Eye (tissue), 1 donor: ENCODE data around the gene SNTG2.

Experiments
- DNase-seq: peaks from one replicate; pipeline ENCODE4 v3.0.0-alpha.2; 2015

SNTG2 gene

DNA sequence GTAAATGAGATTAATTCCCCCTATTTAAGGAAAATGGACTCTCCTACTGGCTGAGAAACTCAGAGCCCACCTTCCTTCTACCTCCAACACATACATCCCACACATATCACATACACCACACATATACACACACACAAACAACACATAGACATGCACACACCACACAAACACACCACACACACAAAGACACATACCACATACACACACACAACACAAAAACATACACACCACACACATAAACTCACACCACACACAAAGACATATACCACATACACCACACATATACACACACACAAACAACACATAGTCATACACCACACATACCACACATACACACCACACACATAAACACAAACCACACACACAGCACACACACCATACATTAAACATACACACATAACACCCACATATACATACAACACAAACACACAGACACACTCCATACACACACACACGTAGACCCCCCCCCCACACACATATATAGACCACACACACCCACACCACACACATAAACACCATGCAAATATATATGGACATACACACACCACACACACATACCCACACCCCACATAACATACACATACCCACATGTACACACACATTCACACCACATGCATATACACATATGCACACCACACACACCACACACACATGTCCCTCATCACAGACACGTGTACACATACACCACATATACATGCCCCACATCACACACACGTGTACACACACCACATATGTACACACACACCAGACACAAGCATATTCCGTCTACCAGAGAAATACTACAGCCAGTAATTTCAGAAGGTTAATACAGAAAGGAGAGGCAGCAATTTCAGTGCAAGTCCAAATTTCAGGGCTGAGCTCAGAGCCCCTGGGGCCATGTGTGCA lies 204.3 kb downstream of the SNTG2 start:
- DNase-seq, result no peak

DNA sequence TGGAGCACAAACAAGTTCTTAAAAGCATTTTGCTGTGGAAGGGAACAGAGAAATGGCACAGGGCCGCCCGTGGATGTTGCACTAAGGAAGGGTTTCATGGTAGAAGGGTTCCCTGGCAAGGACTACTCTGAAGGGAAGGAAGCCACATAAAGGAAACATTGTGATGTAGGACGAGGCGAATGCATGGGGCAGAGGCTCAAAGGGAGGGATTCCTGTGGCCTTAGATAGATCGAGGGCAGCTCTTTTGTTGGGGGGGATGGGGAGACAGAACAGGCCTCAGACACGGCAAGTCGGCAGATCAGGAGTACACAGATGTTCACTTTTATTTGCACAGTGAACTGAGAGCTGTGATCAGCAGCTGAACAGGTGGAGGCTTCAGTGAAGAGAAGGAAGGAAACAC lies 205.4 kb downstream of the SNTG2 start:
- DNase-seq, result no peak

DNA sequence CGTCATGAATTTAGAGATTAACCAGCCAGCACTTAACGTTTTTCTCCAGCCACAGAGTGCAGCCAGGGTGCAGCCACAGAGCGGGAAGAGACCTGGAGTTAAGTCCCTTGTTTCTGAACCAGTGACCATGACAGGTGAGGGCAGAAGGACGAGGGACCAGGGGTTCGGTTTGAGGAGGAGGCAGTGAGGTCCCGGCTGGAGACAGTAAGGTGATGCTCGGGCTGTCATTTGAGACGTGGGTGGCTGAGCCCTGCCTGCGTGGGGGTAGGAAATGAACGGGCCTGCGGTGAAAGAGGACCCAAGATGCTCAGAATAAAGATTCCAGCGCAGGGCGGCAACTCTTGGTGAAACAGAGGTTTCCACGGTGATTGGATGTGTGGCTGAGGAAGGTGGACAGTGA lies 205.9 kb downstream of the SNTG2 start:
- DNase-seq, result no peak

DNA sequence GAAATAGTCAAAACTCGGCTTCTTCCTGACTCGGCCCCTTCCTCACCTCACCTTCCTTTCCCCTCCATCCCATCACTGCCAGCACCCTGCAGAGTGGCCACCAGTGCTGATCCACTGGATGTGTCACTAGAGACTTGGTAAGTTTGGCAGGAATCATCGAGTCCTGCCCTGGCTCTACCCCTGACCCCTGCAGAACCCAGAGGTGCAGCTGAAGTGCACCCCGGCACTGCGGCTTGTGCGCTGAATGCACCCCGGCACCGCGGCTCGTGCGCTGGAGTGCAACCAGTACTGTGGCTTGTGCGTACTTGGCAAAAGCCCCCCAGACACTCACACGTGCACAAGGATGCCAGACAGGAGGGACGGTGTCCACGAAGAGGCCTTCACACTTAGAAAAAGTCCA lies 206.5 kb downstream of the SNTG2 start:
- no peak for DNase-seq

DNA sequence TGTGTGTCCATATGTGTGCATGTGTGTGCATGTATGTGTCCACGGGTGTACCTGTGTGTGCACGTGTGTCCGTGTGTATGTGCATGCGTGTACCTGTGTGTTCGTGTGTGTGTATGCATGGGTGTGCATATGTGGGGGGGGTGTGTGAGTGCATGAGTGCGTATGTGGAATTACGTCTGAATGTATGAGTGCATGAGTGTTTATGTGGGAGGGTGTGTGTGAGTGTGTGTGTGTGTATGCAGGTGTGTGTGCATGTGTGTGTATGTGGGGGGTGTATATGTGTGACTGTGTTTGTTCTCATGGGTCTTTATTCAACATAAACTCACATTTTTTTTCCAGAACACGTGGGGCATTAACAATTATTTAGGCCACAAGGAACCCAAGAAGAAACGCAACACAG lies 208.4 kb downstream of the SNTG2 start:
- no peak for DNase-seq

DNA sequence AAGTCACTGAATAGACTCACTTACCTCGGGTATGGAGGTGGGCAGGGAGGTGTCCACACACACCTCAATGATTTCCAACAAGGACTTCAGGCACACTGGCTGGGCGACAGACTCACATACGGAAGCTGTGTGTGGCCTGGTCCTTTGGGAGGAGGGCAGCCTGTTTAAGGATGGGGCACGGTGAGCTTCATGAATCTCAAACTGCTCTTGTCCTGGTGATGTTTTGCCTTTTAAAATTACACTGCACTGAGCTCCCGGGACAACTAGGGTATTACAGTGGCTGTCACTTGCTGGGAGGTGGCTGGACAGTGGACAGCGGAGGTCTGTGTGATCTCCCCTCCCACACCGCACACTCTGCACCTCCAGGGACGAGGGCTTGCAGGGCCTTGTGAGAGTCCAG lies 211.6 kb downstream of the SNTG2 start:
- no peak for DNase-seq

DNA sequence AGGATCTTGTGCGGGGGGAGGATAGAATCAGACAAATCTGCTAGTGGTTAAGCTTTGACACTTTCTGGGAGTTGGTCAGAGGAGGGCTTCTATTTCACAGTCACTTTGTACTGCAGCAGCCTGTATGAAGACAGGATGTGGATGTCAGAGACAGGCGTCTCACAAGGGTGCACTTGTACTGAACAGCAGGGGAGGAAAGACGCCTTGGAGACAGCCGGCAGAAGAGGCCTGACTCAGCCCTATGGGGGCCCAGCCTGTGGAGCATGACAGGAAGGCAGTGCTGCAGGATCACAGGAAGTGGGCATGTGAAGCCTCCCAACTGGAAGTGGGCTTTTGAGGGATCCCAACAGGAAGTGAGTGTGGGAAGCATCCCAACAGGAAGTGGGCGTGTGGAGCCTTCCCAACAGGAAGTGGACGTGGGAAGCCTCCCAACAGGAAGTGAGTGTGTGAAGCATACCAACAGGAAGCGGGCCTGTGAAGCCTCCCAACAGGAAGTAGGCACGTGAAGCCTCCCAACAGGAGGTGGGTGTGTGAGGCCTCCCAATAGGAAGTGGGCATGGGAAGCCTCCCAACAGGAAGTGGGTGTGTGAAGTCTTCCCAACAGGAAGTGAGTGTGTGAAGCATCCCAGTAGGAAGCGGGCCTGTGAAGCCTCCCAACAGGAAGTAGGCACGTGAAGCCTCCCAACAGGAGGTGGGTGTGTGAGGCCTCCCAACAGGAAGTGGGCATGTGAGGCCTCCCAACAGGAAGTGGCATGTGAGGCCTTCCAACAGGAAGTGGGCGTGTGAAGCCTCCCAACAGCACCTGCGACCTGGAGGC lies 212.3 kb downstream of the SNTG2 start:
- DNase-seq, result no peak

DNA sequence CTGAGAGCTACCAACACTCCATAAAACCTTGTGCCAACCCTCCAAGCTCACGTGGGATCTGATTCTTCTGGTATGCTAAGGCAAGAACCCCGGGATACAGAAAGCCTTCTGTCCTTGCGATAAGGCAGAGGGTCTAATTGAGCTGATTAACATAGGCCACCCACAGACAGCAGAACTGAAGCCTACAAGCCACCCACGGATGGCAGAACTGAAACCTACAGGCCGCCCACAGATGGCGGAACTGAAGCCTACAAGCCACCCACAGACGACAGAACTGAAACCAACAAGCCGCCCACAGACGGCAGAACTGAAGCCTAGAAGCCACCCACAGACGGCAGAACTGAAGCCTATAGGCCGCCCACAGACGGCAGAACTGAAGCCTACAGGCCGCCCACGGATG lies 216.3 kb downstream of the SNTG2 start:
- DNase-seq, result no peak

DNA sequence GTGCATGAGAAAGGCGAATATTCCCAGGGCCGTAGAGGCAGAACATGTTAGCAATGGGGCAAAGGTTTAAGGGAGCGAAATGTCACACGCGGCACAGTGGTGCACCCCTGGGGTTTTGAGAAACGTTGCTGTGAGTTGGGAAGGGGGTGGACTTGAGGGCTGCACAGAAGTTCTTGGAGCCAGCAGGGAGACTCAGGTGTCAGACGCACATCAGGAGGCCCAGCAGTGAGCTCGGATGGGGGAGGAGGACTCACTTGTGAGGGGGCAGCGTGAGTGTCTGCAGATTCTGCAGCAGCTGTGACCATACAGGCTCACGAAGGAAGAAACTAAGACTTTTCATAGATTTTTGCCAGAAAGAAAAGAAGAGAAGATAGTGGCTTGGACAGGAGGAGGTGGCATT lies 218.2 kb downstream of the SNTG2 start:
- no peak for DNase-seq

DNA sequence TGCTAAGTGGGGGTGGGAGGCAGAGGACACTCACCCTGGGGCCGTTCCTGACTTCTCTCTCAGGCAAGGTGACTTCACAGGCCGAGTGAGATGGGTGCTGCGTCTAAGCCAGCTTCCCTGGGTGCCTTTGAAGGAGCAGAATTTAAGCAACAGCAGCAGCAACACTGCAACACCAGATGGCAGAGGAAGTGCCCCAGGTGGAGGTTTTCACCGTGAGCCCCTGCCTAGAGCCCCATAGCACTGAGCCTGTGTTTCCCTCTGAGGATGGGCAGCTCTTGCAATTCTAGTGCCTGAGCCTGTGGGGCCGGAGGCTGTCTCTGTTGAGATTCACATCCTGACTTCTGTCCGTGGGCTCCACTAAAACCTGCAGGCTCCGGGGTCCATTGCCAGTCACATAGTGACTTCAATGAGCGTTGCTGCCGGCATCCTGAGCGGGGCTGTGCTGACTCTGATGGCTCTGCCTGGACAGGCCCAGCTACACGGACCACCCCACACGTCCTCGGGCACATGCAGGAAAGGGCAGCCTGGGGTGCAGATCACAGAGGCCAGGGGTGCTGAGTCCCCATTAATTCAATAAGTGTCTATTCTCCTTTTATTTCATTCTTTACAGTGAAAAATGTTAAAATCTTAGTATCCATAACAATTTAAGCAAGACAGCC lies 218.8 kb downstream of the SNTG2 start:
- no peak for DNase-seq

DNA sequence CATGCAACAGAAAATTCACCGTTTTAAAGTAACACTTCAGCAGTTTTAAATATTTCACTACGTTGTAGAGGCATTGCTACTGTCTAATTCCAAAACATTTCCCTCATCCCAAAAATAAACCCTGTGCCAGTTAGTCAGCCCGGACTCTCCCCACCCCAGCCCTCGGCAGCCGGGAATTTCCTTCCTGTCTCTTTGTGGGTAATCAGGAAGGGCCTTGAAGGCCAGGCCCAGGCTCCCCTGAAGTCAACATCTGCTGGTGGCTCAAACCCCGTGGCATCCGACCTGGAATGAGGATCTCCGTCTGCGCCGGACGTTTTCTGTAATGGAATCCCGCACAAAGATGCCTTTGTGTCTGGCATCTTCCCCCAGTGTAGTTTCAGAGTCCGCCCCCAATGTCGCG lies 219.6 kb downstream of the SNTG2 start:
- DNase-seq, result no peak

DNA sequence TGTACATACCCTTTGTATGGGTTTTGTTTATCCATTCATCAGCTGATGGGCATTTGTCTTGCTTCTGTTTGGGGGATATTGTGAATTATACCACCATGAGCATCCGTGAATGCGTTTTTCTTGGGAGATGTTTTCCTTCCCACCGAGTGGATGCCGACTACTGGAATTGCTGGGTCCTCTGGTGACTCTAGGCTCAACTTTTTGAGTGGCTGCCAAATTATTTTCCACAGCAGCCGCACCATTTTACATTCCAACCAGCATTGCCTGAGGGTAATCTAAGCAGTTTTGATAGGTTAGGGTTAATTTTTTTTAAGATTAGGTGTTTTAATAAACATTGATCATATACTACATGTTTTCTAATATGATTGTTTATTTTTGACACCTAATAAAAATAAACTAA lies 220.1 kb downstream of the SNTG2 start:
- DNase-seq, result no peak

DNA sequence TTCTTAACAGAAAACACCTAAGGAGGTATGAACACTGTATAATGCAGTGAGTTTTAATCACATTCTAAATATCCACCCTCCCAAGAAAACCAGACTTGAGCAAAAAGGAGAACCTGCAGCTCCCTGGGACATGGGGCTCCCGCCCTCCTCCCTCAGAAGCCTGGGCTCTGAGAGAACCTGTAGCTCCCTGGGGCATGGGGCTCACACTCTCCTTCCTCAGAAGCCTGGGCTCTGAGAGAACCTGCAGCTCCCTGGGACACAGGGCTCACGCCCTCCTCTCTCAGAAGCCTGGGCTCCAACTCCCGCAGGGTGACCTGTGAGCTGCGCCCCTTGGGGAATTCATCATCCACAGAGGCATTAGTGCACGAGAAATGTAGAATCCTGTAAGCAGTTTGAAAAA lies 222.9 kb downstream of the SNTG2 start:
- no peak for DNase-seq

DNA sequence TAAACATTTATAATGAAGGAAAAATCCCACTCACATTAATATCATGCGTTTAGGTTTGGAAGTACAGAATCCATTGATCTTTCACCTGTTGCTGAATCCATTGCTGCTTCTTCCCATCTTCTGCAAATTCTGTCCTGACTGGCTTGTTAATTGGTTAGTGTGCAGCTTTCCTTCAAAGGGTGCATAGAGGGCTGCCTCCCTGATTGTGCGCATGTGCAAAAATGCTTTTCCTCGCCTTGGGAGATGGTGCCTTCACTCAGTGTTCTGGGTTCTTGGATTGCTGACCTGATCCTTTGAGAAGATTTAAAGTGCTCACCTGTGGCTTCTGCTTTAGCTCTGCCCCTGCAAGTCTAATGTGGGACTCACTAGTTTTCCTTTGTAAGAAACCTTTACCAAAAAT lies 231.2 kb downstream of the SNTG2 start:
- DNase-seq, result no peak

DNA sequence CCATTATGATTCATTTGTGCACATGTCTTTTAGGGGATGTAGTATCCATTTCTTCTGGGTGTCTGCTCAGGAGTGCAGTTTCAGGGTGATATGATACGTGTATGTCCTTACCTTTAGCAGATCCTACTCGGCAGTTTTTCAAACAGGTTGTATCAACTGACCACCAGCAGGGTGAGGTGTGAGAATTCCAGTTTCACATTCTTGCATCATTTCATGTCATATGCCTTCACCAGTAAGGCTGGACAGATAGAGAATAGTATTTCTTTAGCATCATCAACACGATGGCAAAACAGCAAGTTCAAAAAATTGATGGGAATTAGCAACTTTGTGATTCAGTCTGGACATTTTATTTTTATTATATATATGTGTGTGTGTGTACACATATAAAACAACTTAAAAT lies 232.7 kb downstream of the SNTG2 start:
- DNase-seq, result no peak

DNA sequence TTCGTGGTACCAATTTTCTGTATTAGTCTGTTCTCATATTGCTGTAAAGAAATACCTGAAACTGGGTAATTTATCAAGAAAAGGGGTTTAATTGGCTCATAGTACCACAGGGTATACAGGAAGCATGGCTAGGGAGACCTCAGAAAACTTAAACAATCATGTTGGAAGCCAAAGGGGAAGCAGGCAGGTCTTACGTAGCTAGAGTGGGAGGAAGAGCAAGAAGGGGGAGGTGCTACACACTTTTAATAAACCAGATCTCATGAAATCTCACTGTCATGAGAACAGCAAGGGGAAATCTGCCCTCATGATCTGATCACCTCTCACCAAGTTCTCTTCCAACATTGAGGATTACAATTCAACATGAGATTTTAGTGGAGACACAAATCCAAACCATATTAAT lies 235.8 kb downstream of the SNTG2 start:
- no peak for DNase-seq

DNA sequence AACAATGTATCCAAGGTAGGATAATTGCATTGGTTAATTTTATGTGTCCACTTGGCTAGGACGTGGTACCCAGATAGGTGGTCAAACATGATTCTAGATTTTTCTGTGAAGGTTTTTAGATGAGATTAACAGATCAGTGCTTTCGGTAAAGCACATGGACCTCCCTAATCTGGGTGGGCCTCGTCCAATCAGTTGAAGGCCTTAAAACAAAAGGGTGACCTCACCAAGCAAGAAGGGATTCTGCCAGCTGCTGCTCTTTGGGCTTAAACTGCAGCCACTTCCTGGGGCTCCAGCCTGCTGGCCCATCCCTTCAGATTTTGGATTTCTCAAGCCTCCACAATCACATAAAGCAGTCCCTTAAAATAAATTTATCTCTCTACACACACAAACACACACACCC lies 236.5 kb downstream of the SNTG2 start:
- DNase-seq, result no peak

DNA sequence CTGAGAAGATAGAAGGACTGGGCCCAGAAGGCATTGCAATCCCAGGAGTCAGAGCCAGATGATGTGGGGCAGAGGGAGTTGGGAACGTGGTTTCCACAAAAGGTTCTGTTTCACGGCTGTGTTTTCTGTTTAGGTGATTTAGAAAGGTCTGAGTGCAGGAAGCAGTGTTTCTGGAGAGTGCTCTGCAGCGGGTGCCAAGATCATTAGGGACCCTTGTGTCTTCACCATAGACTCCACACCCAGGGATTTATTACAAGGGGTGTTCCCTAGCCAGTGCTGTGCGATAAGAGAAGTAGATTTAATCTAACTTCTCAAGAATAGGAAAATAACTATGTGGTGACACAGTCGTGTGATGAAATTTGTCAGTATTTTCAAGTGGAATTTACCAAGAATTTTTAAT lies 241.5 kb downstream of the SNTG2 start:
- no peak for DNase-seq

DNA sequence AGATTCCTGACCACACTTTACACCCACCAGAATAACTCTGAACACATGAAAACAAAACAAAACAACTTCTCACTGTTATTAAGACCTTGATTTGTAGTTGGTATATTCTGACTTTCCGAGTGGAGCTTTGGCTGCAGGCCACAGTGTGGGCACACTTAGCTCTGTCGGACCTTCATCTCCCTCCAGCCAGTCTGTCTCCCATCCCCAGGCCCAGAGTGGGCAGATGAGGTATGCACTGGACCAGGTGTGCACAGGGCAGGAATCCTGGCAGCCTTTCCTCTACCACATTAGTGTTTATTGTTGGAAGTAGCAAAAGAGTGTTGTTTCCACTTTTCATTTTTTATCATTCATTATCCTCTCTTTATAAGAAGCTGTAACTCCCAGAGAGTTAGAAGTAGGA lies 243.2 kb downstream of the SNTG2 start:
- DNase-seq, result no peak

DNA sequence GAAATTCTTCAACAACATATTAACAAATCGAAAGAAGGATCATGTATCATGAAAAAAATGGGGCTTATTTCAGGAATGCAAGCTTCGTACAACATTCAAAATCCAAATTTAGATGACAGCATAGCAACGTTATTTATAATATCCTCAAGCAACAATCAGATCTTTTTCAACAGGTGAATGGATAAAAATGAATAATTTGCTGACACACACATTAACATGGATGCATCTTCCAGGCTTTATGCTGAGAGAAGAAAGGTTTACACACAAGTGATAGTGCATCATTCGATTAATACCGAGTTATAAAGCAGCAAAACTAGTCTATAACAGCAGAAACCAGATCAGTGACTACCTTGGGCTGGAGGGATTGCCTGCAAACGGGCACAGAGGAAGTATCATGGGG lies 253.1 kb downstream of the SNTG2 start:
- no peak for DNase-seq

DNA sequence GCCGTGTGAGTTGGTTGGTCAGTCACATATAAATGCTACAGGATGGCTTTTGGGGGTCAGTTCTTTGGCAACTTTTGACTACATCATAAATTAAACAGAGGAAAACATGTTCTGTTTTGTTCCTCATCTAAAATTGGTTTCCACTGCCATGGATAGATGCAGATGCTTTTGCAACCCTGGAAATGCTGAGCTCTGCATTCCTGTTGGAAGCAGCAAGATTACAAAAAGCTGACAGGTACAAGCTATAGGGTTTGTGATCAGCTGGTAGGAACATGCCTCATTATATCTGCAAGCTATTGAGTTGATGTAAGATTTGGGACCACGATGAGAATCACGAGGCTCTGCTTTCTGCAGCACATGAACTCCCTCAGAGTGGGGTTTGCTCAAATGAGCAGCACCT lies 255.2 kb downstream of the SNTG2 start:
- DNase-seq, result no peak

DNA sequence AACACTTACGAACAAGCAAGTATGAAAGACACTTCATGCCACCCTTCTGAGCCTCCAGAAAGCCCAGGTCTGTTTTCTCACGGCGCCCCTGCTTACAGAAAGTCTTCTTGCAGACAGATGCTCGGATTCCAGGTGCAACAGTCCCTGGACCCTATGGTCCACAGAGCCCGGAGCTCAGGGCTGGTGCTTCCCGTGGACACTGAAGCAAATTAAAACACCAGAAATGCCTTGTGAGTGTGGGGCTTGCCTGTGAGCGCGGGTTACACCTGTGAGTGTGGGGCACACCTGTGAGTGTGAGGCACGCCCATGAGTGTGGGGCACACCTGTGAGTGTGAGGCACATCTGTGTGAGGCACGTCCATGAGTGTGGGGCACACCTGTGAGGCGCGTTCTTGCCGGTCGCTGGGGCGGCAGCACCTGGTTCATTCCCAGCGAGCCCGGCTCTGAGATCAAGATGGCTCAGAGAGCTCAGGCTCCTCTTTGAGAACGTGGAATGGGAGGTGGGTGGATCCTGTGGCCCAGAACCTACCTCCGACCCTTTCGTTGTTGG lies 257.4 kb downstream of the SNTG2 start:
- no peak for DNase-seq

DNA sequence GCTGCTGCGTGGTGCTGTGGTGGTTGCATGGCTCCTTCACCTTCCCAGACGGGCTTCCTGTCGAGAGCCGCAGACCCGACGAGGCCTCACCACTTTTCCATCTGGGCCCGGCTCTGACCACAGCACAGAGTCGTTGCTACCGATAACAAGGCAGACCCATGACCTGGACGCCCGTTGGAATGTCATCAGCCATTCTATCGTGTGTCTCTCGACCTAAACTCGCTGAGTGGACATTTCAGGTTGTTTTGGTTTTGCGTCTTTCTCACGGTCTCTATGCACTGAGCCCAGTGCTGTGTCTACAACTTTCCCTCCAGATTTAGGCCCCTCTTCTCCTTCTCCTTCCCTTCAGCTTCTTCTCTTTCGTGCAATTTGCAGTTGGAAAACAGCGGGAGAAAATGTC lies 257.9 kb downstream of the SNTG2 start:
- no peak for DNase-seq

DNA sequence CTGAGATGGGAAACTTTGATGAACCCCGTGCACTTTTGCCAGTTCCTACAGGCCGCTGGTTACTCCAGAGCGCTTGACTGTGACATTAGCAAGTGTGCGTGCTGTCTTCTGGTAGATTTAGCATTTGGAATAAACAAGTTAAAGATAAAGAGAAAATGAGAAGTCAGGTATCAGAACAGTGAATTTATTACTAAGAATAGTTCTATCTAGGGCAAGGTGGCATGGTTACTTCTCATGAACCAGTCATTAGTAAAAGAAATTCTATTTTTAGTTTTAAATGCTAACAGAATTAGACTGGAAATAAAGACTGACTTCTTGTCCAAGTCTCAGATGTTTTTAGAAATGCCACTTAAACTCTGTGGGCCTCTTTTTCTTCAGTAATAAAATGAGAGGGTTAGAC lies 258.6 kb downstream of the SNTG2 start:
- no peak for DNase-seq
